GM21526 (cell line): ENCODE measurements around the gene BNIP3.

Source experiments
- ATAC-seq: cut with Tn5 transposase; IDR thresholded peaks from one replicate; pipeline ENCODE4 v1.9.1; 2021; ENCODE audit warnings: moderate library complexity; ENCODE audit not compliant: unreplicated experiment, low FRiP score

BNIP3 gene

GRCh38 chr10:131981429-131982184, at the start of gene BNIP3:
TSS of gene BNIP3 (minus strand) at chr10:131981923. CDS start at chr10:131981806, 117 bp downstream.
- ATAC-seq: peak; percentile 89

GRCh38 chr10:132030898-132031463, 49.3 kb upstream of the BNIP3 start:
- no peak for ATAC-seq

- ATAC-seq: no peak
These were observed 47.0 kb upstream of the BNIP3 start for GRCh38 chr10:132028706-132029105.

- ATAC-seq: no peak
These were observed 45.8 kb upstream of the BNIP3 start for GRCh38 chr10:132027423-132027983.

- ATAC-seq: no peak
These were observed 41.5 kb upstream of the BNIP3 start for GRCh38 chr10:132023092-132023811.

- no peak for ATAC-seq
These were observed 40.5 kb upstream of the BNIP3 start for GRCh38 chr10:132022241-132022640.

GRCh38 chr10:132021504-132022143, 39.9 kb upstream of the BNIP3 start:
- no peak for ATAC-seq

GRCh38 chr10:132021046-132021445, 39.3 kb upstream of the BNIP3 start:
- ATAC-seq: no peak

GRCh38 chr10:132020456-132020855, 38.7 kb upstream of the BNIP3 start:
- no peak for ATAC-seq

GRCh38 chr10:132019366-132019765, 37.6 kb upstream of the BNIP3 start:
- ATAC-seq: no peak

GRCh38 chr10:132018446-132018845, 36.7 kb upstream of the BNIP3 start:
- ATAC-seq: no peak

- ATAC-seq: no peak
These were observed 34.8 kb upstream of the BNIP3 start for GRCh38 chr10:132016514-132016913.

- no peak for ATAC-seq
These were observed 29.7 kb upstream of the BNIP3 start for GRCh38 chr10:132011445-132011844.

- ATAC-seq: no peak
These were observed 29.3 kb upstream of the BNIP3 start for GRCh38 chr10:132011024-132011423.

GRCh38 chr10:132010483-132010882, 28.8 kb upstream of the BNIP3 start:
- ATAC-seq: no peak

GRCh38 chr10:132009575-132009974, 27.9 kb upstream of the BNIP3 start:
- no peak for ATAC-seq

- no peak for ATAC-seq
These were observed 26.0 kb upstream of the BNIP3 start for GRCh38 chr10:132007681-132008080.

GRCh38 chr10:132006966-132007365, 25.2 kb upstream of the BNIP3 start:
- ATAC-seq: no peak

GRCh38 chr10:132005147-132005546, 23.4 kb upstream of the BNIP3 start:
- no peak for ATAC-seq

- ATAC-seq: no peak
These were observed 22.3 kb upstream of the BNIP3 start for GRCh38 chr10:132004052-132004451.
